ENCODE results near the gene OBSL1. TPM values are rescaled to one million over a fixed set of nuclear protein-coding genes. Genes with fewer than 3 reads are reported as not detected.

The OBSL1 gene
- total RNA-seq, 1 experiment from 2014 or later, result 1.3 TPM

- DNase-seq (ENCODE audit: low spot score), result no peak
Observed at GRCh38 chr2:219565130-219566080, 5.9 kb downstream of the OBSL1 start.

GRCh38 chr2:219563271-219563928, 7.9 kb downstream of the OBSL1 start:
- DNase-seq (ENCODE audit: low spot score), result no peak

GRCh38 chr2:219562049-219563020, 9.0 kb downstream of the OBSL1 start:
- DNase-seq (ENCODE audit: low spot score), result no peak

DNA sequence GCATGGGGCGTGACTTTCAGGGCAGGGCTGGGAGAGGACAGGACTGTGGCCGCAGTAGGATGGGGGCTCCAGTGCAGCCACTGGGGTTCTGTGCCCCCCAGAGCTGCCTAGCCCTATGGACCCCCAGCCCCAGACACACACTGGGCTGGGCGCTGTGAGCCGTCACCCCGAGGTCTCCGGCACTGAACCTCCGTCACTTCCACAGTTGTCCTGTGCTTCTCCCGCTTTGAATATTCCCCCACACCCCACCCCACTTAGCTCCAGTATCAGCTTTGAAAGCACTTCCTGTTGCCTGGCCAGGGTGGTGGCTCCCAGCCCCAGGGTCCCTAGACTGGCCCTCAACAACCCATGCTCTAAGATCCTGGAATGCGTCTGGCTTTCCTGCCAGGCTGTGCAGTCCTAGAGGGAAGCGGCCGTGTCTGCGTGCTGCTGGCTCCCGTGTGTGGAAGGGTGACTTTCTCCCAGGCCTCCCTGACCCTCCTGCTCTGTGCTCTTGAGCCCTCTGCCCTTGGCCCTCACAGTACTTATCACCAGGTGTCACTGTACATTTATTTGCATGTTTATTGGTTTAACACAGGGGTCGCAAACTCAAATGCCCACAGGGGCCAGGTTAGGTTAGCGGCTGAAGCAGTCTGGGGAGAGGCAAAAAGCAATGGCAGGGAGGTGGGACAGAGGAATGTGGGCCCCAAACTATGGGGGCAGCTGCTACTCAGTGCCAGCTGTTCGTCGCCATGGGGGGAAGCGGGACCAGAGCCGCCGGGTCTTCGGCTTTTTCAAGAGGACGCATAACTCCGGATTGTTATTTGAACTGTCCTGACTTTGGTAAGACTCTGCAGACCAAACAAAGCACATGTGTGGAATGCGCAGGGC, 9.9 kb downstream of the OBSL1 start:
- no peak for DNase-seq (ENCODE audit: low spot score)

- no peak for DNase-seq (ENCODE audit: low spot score)
Observed at GRCh38 chr2:219560893-219561178, 10.5 kb downstream of the OBSL1 start.

DNA sequence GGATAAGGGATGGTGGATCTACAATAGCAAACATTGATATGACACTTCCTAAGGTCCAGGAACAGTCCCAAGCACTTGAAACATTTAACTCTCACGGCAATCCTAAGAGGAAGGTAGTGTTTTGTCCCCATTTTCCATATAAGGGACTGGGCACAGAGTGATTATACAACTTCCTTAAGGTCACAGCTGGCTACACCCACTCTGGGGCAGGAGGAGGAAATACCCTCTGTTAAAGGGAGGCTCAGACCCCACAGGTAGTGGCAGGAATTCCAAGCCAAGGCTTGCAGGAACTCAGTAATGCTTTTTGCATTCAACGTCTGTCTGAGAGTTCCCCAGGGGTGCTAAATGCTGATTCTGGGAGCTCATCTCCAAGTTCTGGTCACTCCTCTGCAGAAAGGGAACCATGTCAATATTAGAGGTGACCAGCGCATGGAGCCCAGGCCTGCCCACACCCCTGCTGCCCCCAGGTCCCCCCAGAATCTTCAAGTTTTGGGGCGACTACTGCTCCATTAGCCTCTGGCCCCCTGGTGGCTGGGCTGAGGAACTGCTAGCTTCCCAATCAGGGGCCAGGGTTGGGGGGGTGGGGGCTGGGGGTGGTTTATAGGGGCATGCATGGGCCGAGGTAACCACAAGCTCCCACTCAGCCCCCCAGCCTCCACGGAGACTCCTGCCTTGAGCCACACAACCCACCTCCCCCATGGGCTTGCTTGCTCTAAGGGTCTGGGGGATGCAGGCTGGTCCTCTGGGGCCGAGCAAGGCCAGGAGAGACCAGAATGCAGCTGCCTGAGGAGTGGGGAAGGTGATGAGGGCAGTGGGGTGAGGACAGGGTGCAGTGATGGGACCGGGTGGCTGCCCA, 11.1 kb downstream of the OBSL1 start:
- no peak for DNase-seq (ENCODE audit: low spot score)

DNA sequence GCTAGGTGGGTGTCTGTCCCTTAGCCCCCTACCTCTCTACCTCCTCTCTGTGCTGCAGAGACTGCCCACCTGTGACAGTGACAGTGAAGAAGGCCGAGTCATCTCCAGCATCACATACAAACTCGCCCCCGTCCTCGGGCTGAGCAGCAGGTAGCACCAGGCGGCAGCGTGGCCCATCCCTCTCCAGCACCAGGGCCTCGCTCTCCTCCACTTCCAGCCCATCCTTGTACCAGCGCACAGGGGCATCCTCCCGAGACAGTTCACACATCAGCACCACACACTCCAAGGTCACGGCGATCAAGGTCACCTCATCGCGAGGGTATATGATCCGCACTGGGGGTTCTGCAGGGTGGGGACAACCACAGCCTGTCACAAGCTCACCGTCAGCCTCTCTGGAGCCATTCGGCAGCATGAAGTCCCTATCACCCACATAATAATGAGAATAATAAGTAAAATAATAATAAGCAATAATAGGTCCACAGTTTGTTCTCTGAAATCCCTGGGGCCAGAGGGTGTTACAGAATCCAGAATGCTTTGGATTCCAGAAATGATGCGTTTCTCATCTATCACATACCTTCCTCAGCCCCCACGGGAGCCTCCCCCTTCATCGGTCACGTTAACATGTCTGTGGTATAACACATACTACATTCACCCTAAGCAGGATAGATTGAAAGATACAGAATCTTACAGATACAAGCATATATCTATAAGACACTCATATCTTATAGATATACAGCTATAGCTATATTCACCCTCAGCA, 12.0 kb downstream of the OBSL1 start:
- no peak for DNase-seq (ENCODE audit: low spot score)

DNA sequence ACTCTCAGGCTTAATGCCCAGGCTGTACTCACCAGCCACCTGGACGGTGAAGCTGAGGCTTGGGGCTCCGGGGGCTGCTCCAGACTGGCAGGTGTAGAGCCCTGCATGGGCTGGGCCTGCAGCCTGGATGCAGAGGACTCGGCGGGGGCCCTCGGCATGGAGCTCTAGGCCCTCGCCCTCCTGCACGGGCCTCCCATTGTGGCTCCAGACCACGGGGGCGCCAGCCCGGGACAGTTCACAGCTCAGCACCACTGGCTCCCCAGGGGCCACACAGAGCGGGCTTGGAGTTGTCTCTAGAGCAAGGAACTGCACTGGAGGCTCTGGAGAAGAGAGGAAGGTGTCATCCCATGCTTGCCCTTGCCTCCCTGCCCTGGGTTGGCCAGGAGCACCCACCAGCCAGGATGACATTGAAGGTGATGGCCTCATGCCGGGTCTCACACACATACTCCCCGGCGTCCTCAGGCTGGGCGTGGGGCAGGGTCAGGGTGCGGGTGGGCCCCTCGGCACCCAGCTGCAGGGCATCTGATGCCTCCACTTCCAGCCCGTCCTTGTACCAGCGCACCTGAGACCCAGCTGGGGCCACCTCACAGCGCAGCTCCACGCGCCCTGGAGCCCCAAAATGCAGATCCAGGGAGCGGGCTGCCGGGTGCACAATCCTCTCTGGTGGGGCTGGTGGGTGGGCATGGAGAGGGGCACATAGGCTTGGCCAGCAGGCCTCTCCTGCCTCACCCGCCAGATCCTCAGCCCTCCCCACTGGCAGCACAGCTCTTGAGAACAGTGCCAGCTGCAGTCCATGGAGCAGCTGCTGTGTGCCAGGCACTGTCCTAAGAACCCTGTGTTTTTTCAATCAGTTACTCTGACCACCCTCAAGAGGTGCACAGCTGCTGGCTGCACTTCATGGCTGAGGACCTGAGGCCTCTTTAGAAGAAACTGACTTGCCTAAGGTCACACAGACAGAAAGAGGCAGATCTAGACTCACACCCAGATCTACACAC, 13.3 kb downstream of the OBSL1 start:
- no peak for DNase-seq (ENCODE audit: low spot score)

- no peak for DNase-seq (ENCODE audit: low spot score)
Observed at GRCh38 chr2:219557320-219557719, 14.0 kb downstream of the OBSL1 start.

GRCh38 chr2:219556413-219556812, 14.9 kb downstream of the OBSL1 start:
- no peak for DNase-seq (ENCODE audit: low spot score)

- no peak for DNase-seq (ENCODE audit: low spot score)
Observed at GRCh38 chr2:219555956-219556355, 15.4 kb downstream of the OBSL1 start.

DNA sequence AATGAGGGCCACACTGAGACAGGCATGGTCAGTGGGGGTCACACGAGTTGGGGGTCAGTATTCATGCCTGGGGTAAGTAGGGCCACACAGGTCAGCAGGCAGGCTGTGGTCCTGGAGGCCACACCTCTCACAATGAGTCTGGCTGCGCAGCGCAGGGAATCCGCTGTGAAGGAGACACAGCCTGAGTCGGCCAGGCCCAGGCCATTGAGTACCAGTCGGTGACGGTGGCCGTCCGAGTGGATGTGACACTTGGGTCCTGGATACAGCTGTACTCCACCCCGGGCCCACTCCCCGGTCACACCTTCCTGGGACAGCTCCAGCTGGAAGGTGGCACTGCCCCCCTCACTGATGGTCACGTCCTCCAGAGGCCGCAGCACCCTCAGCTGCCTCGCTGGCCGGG, 17.0 kb downstream of the OBSL1 start:
- DNase-seq (ENCODE audit: low spot score), result no peak

DNA sequence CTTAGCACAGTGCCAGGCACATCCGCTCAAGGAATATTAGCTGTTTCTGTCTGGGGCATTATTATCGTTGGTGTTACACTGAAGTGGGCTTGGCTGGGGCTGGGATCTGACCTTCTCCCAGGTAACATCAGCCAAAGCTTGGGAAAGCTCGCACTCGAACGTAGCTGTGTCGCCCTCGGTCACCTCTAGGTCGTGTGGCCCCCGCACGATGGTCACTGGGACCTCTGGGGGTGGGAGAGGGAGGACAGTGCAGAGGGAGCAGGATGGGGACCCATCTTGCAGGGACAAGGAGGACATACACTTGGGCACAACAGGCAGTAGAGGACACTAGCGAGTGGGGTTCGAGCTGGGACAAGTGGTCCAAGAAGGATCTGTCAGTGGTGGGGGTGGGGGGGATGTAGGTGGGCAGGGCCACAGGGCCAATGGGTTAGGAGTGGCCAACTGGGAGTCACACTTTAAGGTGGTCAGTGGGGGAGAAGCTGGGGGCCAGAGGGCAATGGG, 17.8 kb downstream of the OBSL1 start:
- no peak for DNase-seq (ENCODE audit: low spot score)

GRCh38 chr2:219553168-219553417, 18.2 kb downstream of the OBSL1 start:
- no peak for DNase-seq (ENCODE audit: low spot score)

DNA sequence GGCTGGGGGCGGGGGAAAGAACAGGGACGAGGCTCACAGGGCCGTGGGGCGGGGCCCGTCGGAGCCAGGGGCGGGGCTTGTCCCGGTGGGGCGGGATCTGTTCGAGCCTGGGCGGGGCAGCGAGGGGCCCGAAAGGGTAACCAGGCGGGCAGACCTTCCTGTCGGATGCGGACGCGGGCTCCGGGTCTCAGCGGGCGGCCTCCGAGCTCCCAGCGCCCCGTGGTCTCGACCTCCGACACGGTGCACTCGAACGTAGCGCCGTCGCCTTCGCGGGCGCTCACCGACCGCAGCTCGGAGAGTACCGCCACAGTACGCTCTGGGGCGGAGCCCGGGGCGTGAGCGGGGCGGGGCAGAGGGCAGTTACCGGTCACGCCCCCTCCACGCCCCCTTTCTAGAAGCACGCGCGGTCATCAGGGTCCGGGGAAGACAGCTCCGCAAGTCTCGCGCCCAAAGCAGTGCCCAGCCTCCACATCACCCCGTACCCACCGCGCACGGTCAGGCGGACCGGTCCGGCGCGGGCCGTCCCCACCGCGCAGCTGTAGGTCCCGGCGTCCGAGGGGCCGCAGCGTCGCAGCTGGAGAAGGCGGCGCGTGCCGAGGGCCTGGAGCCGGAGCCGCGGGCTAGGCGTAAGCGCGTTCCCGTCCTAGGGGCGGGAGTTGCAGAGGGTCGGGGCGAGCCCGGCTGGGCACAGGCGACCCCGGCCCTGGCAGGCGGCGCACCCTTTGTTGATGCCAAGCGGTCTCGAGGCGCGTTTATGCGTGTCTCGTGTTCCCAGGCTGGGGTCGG, 18.8 kb downstream of the OBSL1 start:
- no peak for DNase-seq (ENCODE audit: low spot score)

DNA sequence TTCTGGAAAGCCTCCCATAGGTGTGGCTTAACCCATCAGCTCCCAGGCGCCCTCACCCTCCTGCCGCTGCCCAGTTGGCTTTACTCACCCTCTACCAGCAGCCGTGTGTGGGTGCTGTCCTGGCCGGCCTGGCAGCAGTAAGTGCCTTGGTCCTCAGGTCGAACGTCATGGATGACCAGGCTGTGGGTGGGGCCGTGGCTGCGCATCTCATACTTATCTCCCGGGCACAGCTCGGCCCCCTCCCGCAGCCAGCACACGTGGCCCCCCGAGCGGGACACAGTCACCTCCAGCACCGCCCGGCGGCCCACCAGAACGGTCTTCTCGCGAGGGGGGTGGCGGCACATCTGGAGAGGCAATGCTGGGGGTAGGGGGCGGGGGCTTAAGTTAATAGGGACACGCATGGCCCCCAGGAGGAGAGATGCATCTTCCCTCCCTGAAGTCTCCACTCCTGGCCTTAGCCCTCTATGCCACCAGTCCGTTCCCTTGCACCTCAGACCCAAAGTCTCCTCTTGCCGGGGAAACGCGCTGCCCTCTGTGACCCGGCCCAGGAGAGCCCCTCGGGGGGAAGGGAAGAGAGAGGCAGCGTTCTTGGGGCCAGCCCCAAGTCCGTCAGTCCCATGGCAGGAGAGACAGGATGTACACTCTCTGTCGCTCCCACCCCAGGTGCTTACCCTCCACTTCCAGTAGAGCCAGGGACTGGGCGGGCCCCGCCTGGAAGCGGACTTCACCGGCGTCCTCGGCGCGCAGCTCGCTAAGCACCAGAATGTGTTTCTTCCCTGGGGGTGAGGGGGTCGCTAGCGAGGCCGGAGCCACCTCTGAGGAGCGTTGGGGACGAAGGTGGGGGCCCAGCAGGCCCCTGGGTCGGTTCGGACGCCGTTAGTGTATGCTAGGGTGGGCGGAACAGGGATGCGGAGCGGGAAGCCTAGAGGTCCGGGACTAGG, 19.6 kb downstream of the OBSL1 start:
- DNase-seq (ENCODE audit: low spot score), result no peak

Data from HT-29 (cell line).